NT2/D1 (cell line): ENCODE data around the gene KPNB1.

Experiments
- SUZ12 ChIP-seq: IDR thresholded peaks from 2 replicates; pipeline ENCODE4 v1.6.1; 2011; ENCODE audit not compliant: insufficient read length, insufficient read depth; ENCODE audit errors: extremely low read depth
- YY1 ChIP-seq: IDR thresholded peaks from 2 replicates; pipeline ENCODE4 v1.6.1; 2011; ENCODE audit not compliant: insufficient read length, insufficient read depth
- ZNF274 ChIP-seq: IDR thresholded peaks from 2 replicates; pipeline ENCODE4 v1.6.1; 2011; ENCODE audit warnings: mild to moderate bottlenecking, low read depth, low read length

DNA sequence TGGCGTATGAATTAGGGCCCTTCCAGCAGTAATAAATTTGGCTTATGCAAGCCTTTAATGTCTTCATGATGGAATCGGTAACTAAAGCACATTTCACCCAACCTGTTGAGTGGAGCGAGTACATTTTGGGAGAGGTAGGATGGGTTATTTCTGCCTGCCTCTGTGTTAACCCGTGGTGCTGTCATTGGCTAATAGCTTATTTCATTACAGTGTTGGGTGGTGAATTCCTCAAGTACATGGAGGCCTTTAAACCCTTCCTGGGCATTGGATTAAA lies 26.4 kb downstream of the KPNB1 start:
- TF ChIP-seq ZNF274 (no peak), SUZ12 (no peak), YY1 (no peak)
